Hepatocyte (in vitro differentiated cells): ENCODE data around the gene FOXO6.

Experiments used
- EZH2 ChIP-seq: fragments of 200-600 bp; sonication (generic); IDR thresholded peaks from 2 replicates; pipeline ENCODE4 v1.6.1; 2016; ENCODE audit warnings: antibody characterized with exemption, mild to moderate bottlenecking, borderline replicate concordance
- EZH2phosphoT487 ChIP-seq: fragments of 200-600 bp; sonication (generic); IDR thresholded peaks from one replicate; pipeline ENCODE4 v1.6.1; 2018; ENCODE audit warnings: antibody characterized with exemption, mild to moderate bottlenecking, low read depth, moderate library complexity; ENCODE audit not compliant: unreplicated experiment, severe bottlenecking
- TF ChIP-seq, protein P1 (sequence below): fragments of 200-600 bp; sonication (generic); IDR thresholded peaks from 2 replicates; pipeline ENCODE4 v1.5.1; 2016; ENCODE audit warnings: antibody characterized with exemption, mild to moderate bottlenecking; ENCODE audit not compliant: poor library complexity

GRCh38 chr1:41355761-41356160, 5.5 kb upstream of the FOXO6 start:
- TF ChIP-seq, protein P1, sequence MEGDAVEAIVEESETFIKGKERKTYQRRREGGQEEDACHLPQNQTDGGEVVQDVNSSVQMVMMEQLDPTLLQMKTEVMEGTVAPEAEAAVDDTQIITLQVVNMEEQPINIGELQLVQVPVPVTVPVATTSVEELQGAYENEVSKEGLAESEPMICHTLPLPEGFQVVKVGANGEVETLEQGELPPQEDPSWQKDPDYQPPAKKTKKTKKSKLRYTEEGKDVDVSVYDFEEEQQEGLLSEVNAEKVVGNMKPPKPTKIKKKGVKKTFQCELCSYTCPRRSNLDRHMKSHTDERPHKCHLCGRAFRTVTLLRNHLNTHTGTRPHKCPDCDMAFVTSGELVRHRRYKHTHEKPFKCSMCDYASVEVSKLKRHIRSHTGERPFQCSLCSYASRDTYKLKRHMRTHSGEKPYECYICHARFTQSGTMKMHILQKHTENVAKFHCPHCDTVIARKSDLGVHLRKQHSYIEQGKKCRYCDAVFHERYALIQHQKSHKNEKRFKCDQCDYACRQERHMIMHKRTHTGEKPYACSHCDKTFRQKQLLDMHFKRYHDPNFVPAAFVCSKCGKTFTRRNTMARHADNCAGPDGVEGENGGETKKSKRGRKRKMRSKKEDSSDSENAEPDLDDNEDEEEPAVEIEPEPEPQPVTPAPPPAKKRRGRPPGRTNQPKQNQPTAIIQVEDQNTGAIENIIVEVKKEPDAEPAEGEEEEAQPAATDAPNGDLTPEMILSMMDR = no peak
- TF ChIP-seq EZH2 = no peak
- TF ChIP-seq EZH2phosphoT487 = no peak
